ENCODE measurements around the gene RCVRN. TPM values are rescaled to one million over a fixed set of nuclear protein-coding genes. Genes with fewer than 3 reads are reported as not detected.
A peak's percentile ranks its signal among the peaks of the same experiment; 100 is the strongest.

Gene RCVRN
- total and polyA plus RNA-seq, 9 of the 15 experiments (the other 6 are each of a cell fraction or from before 2014, with no cell fraction given): not detected

- H3K9ac ChIP-seq (ENCODE audit: insufficient read depth in 1 of 2, low read depth in 2 of 2, low read length in 2 of 2): no peak overlapping the region
- ATAC-seq: no peak
- POLR2A ChIA-PET: no interaction called here
- no peaks in the 10 kb centered on the region for H3K36me3 ChIP-seq (ENCODE audit: control insufficient read depth, insufficient read depth, low read length)
- peaks cover 0 to 4% of the 10 kb centered on the region in 2 experiments; a peak in 1 of 5 replicates for H3K27me3 ChIP-seq (ENCODE audit: control insufficient read depth in 2 of 2, insufficient read depth in 2 of 2, low read length in 2 of 2)
- H3K4me2 ChIP-seq (ENCODE audit: insufficient read depth, low read length): no peak overlapping the region
- no peaks in the 10 kb centered on the region for H3K9me3 ChIP-seq (replicated peaks; ENCODE audit: control insufficient read depth, insufficient read depth, low read depth, low read length)
- H3K9me1 ChIP-seq (ENCODE audit: control insufficient read depth, insufficient read depth, low read length): no peaks in the 10 kb centered on the region
- H3K27ac ChIP-seq (ENCODE audit: extremely low read depth, low read depth, low read length): no peak overlapping the region
- in situ Hi-C loops (cut with MboI) (no loop called here), intact Hi-C loops (cut with micrococcal nuclease) (no loop called here)
- no peak for DNase-seq (ENCODE audit: extremely low read depth in 1 of 4, low spot score in 3 of 4)
- no TSS peak for BruUV-seq (replicated peaks)
- no peak overlapping the region for H2AFZ ChIP-seq (ENCODE audit: low read depth, low read length)
- no peaks in the 10 kb centered on the region for H3K79me2 ChIP-seq (ENCODE audit: control insufficient read depth, insufficient read depth, low read length)
- no peak overlapping the region for H3K4me3 ChIP-seq
- CTCF ChIA-PET (ENCODE audit: low intra/inter-chr PET ratio): no interaction called here
- TF ChIP-seq RBM25 (IDR thresholded peaks at IDR 0.05; ENCODE audit: low read depth, low read length, severe bottlenecking) (peak; percentile 8), MAFK (IDR thresholded peaks at IDR 0.05; ENCODE audit: low read length) (no peak), HNRNPK (IDR thresholded peaks at IDR 0.05; ENCODE audit: low read depth, low read length, poor library complexity, severe bottlenecking) (no peak), ZNF561 (CRISPR knock-in tag; conservative IDR thresholded peaks at IDR 0.05) (no peak), RFX5 (IDR thresholded peaks at IDR 0.05; ENCODE audit: low read depth, low read length) (no peak), GATAD2A (IDR thresholded peaks at IDR 0.05) (no peak), ZNF280B (CRISPR knock-in tag; IDR thresholded peaks at IDR 0.05) (no peak), JUNB (CRISPR knock-in tag; conservative IDR thresholded peaks at IDR 0.05) (no peak), NONO (IDR thresholded peaks at IDR 0.05; ENCODE audit: low read depth in 2 of 2, low read length in 1 of 2) (no peak), ZNF134 (CRISPR knock-in tag; conservative IDR thresholded peaks at IDR 0.05) (no peak), MBD1 (CRISPR knock-in tag; IDR thresholded peaks at IDR 0.05) (no peak), ZNF253 (CRISPR knock-in tag; conservative IDR thresholded peaks at IDR 0.05) (no peak), ZNF146 (CRISPR knock-in tag; IDR thresholded peaks at IDR 0.05; ENCODE audit: unreplicated experiment) (peak; percentile 34), DLX4 (CRISPR knock-in tag; IDR thresholded peaks at IDR 0.05) (no peak), EZH2 (IDR thresholded peaks at IDR 0.05; ENCODE audit: borderline replicate concordance, low read depth, low read length) (no peak)
- FAIRE-seq: no peak
- no peaks in the 10 kb centered on the region for H4K20me1 ChIP-seq (replicated peaks; ENCODE audit: control insufficient read depth, insufficient read depth, low read length)
- WGBS (ENCODE audit: insufficient coverage, low coverage, missing lambda C conversion rate): 0% methylated on average over 1 of the region's 1 CpG
- H3K4me1 ChIP-seq (replicated peaks in 1 of 2; ENCODE audit: control insufficient read depth in 2 of 2, insufficient read depth in 2 of 2, low read length in 2 of 2): no peaks in the 10 kb centered on the region
Measured at GRCh38 chr17:9938764-9939163, 33.7 kb upstream of the RCVRN start.

All from K562 (cell line).